Mononuclear cell (primary cell): ENCODE measurements around the gene CCSAP. TPM values are rescaled to one million over a fixed set of nuclear protein-coding genes. Genes with fewer than 3 reads are reported as not detected.

Source experiments
- H3K27me3 ChIP-seq: 2 replicates; pipeline ENCODE4 v1.6.0; 2011; ENCODE audit warnings: low read length, control low read depth; ENCODE audit not compliant: insufficient read depth
- H3K4me1 ChIP-seq: 2 replicates; pipeline ENCODE4 v1.5.1; 2011; ENCODE audit warnings: mild to moderate bottlenecking, low read length, control low read depth; ENCODE audit not compliant: insufficient read depth
- H3K4me3 ChIP-seq: 2 replicates; pipeline ENCODE4 v1.5.1; 2011; ENCODE audit warnings: mild to moderate bottlenecking, low read length, moderate library complexity
- H3K9me3 ChIP-seq: 2 replicates; pipeline ENCODE4 v1.5.1; 2011; ENCODE audit warnings: low read depth, mild to moderate bottlenecking, control low read depth, low read length
- total RNA-seq: library from RNA; depleted of rRNA; stranded (reverse); fragments of >200 nt; gene quantifications from one replicate; pipeline ENCODE4 v1.2.3, GENCODE V29; 2012

Gene CCSAP
- total RNA-seq, 1 donor, result 21.1 TPM

DNA sequence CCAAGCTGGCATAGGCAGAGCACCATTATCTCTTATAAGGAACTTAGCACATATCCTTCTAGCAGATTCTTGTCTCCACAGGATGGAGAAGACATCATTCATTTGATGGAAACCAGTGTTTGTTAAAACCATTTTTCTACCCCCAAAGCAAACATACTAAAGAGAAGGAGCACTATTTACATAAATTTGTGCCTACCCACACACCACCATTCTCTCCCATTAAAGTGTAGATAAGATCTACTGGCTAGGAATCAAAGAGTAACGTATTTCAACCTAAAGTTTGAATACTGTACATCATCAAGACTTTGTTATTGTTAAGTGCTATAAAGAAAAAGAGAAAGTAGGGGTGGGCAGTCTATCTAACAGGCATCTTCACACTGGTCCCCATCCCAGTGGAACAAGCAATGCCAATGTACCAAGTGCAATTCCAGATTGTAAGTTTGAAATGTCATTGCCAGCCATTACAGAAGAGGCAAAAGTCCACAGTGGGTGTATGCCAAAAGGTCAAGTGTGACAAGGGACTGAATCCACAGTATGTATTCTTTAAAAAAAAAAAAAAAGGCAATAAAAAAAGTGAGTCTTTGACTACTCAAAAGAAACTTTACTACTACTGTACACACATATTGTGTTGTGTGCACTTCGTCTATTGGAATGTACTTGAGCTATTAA is 18.8 kb downstream of the CCSAP start:
- peaks cover 5% of the 10 kb centered on the region for H3K4me1 ChIP-seq
- H3K4me3 ChIP-seq, result no peak overlapping the region
- no peaks in the 10 kb centered on the region for H3K9me3 ChIP-seq
- H3K27me3 ChIP-seq, result no peaks in the 10 kb centered on the region

DNA sequence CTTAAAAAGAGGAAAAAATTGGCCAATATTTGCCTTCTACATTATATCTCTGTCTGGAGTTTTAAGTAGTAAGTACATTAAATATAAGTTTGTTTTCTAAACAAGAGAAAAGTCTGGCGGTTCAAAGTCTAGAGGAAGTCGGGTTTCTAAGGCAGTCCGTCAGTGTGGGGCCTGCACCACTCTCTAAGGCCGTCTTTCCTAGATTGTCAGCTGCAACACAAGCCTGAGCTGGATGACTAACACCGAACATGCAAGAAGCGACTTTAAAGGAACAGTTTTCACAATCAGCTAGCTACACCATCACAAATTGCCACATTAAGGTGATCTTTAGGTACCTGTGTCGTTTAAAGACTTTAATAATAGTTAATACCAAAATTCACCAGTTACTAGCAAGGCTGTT is 19.6 kb downstream of the CCSAP start:
- H3K4me1 ChIP-seq, result peaks cover 5% of the 10 kb centered on the region
- no peaks in the 10 kb centered on the region for H3K27me3 ChIP-seq
- H3K9me3 ChIP-seq, result no peaks in the 10 kb centered on the region
- no peak overlapping the region for H3K4me3 ChIP-seq

DNA sequence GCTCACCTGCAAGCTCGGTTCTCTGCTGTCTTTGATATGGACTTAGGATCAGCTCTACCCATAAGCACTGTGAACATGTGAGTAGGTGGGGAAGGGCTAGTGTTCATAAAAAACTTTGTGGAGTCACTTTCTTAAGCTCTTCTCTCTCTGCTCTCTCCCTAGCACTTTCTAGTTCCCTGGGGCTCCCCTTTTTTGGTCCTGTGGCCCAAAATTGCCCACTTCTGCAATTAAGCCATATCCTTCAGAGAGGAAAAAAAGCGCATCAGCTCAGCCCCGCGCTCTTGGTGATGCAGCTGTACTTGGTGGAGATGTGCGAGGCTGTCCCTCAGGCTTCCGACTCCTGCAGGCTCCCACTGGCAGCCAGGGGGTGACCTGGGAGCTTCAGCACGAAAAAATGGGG is 23.4 kb downstream of the CCSAP start:
- Histone ChIP-seq H3K27me3 (no peaks in the 10 kb centered on the region), H3K9me3 (no peaks in the 10 kb centered on the region), H3K4me3 (no peak overlapping the region), H3K4me1 (no peaks in the 10 kb centered on the region)

DNA sequence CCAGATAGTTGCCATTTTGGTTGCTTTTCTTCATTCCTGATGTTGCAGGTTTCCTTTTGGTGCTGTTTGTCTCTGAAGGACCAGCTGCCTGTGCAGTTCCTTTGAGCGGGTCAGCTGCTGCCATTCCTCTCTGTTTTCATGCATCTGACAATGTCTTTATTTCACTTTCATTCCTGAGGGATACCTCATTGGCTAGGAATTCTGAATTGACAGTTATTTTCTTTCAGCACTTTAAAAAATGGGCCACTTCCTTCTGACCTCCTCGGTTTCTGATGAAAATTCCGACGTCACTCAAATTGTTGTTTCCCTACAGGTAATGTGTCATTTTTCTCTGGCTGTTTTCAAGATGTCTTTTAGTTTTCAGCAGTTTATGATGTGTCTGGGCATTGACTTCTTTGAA is 24.8 kb downstream of the CCSAP start:
- H3K9me3 ChIP-seq, result no peaks in the 10 kb centered on the region
- no peaks in the 10 kb centered on the region for H3K4me1 ChIP-seq
- H3K4me3 ChIP-seq, result no peak overlapping the region
- H3K27me3 ChIP-seq, result no peaks in the 10 kb centered on the region

DNA sequence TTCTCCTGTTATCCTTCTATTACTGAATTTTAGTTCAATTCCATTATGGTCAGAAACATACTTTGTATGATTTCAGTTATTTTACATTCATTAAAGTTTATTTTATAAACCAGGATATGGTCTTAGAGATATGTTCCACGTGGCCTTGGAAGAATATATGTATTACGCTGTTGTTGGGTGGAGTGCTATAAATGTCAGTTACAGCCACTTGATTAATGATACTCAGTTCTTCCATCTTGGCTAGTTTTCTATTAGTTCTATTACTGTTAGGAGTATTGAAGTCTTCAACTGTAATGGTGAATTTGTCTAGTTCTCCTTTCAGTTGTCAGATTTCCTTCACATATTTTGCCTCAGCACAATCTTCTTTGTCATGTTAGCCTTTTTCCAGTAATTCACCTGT is 26.7 kb downstream of the CCSAP start:
- Histone ChIP-seq H3K4me3 (no peak overlapping the region), H3K27me3 (no peaks in the 10 kb centered on the region), H3K4me1 (no peaks in the 10 kb centered on the region), H3K9me3 (no peaks in the 10 kb centered on the region)

DNA sequence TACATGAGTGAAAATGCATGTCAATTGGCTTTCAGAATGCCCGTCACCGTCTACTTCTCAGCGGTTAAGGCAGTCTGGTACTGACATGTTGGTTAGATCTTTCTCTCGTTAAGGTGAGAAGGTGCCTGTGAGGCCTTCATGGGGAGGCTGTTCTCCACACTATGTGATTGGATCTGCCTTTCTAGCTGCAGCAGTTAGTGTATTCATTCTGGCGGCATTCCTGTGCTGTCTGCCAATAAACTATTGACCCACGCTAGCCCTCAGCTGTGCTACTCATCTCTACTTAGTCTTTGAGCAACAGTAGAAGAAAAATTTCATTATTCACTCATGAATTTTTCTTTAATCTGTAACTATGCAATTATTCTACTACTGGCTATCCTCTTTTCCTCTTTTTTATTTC is 32.0 kb downstream of the CCSAP start:
- Histone ChIP-seq H3K4me3 (no peak overlapping the region), H3K9me3 (no peaks in the 10 kb centered on the region), H3K27me3 (no peaks in the 10 kb centered on the region), H3K4me1 (no peaks in the 10 kb centered on the region)

DNA sequence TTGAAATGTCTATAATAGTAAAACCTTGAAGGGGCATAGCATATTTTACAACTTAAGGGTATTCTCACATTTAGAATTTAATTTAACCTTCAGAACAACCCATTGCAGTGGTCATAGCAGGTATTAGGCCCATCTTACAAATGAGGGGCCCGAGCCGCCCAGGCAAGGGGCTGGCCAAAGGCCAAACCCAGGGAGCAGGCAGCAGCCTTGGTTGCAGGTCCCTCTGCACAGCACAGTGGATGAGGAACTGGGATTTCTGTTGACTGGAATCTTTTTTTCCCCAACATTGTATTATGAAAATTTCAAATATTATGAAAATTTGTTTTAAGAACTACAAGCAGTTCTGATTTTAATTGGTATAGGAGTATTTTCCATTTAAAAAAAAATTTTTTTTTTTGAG is 33.2 kb downstream of the CCSAP start:
- H3K9me3 ChIP-seq, result no peaks in the 10 kb centered on the region
- no peak overlapping the region for H3K4me3 ChIP-seq
- H3K4me1 ChIP-seq, result no peaks in the 10 kb centered on the region
- H3K27me3 ChIP-seq, result no peaks in the 10 kb centered on the region

DNA sequence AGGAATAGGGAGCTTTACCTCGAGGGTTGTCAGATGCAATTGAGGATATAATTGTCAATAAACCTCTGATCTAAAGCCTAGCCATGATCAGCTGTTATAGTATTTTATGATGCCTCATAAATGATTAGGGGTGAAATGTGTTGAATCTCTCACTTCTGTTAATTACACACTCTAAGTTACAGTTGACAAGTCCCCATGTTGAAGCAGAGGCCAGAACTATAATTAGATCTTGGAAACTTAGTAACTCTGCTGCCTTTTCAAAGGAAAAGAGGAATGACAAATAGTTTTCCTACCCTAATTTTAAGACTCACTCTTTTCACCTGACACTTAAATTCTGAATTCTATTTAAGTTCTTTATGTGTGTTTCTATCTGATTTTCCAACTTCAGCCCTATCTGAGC is 33.8 kb downstream of the CCSAP start:
- no peaks in the 10 kb centered on the region for H3K4me1 ChIP-seq
- no peaks in the 10 kb centered on the region for H3K9me3 ChIP-seq
- H3K27me3 ChIP-seq, result no peaks in the 10 kb centered on the region
- H3K4me3 ChIP-seq, result no peak overlapping the region

DNA sequence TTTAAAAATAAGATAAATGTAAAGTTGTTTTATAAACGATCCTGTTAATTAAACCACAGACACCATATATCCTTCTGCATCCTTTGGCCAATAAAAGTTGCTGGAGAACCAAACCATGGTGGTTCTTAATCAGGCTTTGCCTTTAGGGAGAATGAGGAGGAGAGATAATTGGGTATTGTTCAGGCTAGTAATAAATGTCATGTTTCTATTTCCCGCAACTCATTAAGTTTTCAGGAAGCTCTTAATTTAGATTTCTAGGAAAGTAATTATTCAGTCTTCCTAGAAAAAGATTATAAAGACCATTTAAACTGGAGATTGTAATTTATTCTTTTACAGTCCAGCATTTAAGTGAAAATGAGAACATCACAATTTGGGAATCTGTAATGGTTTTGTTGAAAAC is 37.5 kb downstream of the CCSAP start:
- Histone ChIP-seq H3K27me3 (no peaks in the 10 kb centered on the region), H3K4me1 (no peaks in the 10 kb centered on the region), H3K9me3 (no peaks in the 10 kb centered on the region), H3K4me3 (no peak overlapping the region)

DNA sequence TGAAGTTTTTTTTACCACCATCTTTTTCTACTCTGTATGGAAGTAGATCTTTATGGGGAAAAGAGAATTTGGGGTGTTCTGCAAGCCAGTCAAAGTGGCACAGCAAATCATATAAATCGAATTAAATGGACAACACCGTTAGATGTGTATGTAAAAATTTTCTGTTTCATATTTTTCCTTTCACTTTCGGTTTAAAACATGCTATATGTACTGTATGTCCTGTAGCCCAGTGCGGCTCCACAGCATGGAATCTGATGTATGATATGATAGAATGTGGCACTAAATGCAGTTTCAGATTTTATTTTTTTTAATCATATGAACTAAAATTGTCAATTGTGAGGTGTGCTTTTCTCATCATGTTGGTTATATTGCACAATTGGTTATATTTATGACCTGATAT is 39.0 kb downstream of the CCSAP start:
- H3K4me1 ChIP-seq, result no peaks in the 10 kb centered on the region
- no peaks in the 10 kb centered on the region for H3K9me3 ChIP-seq
- no peaks in the 10 kb centered on the region for H3K27me3 ChIP-seq
- H3K4me3 ChIP-seq, result no peak overlapping the region

DNA sequence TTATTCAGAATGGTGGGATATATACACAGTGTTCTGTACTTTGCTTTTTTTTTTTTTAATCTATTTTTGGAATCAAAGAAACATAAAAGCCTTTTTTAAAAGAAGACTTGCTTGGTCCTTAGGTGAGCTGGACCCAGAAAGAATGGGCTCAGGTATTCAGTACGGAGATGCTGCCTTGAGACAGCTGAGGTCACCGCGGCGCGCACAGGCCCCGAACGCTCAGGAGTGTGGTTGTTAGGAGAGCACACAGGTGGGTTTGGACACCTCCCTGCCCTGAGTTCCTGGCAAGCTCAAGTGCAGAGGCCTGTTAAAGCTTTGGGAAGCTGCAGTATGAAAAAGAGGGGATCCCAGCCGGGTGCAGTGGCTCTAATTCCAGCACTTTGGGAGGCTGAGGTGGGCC is 40.1 kb downstream of the CCSAP start:
- H3K4me1 ChIP-seq, result no peaks in the 10 kb centered on the region

DNA sequence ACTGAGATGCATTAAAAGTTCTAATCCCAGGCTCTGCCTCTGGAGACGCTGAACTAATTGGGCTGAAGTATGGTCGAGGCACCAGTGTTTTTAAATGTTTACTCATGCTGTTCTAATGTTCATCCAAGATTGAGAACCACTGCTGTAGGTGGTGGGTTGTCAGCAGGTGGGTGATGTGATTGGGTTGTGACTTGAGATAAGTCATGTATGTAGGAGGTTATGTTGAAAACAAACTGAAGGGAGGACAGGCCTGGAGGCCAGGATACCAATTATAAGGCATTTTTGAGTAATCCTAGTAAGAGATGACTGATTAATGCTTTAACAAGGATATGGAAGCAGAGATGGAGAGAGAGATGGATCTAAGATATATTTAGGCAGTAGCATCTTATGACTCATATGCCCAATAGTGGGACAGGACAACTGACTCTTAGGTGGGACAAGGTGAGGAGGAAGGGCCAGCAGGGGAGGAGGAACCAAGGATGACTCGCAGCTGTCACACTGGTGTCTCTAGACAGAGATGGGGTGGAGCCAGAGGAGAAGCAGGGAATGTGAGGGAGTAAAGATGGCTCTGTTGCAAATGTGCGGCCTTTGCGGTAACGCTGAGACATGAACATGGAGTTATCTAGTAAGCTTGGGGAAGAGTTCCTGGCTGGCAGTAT is 42.6 kb downstream of the CCSAP start:
- Histone ChIP-seq H3K4me3 (no peak overlapping the region), H3K4me1 (no peaks in the 10 kb centered on the region), H3K27me3 (no peaks in the 10 kb centered on the region), H3K9me3 (no peaks in the 10 kb centered on the region)

More for the DNA sequence above, 40.1 kb downstream of the CCSAP start:
- Histone ChIP-seq H3K9me3 (no peaks in the 10 kb centered on the region), H3K4me3 (no peak overlapping the region), H3K27me3 (no peaks in the 10 kb centered on the region)

DNA sequence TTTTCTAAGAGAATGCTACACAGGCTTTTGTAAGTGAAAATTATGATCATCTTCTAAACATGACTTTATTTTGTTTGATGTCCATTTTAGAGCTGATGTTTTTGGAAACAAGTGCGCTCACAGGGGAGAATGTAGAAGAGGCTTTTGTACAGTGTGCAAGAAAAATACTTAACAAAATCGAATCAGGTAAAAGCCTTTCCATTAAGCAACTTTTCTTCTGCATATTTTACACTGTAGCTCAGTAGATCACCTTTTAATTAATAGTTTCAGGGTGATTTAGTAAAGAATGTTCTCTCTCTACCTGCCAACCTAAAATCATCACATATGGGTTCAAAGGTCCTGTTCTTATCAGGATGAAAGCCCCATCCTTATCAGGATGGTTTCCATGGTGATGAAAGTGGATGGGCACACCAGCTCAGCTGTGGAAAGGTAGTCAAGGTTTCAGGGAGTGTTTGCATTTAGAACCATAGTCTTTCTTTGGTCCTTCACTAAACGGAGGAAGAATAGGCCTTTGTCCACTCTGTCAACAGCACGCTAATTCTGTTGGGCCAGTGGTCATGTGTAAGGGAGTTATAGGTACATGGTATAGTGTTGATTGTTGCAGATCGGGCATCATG is 43.9 kb downstream of the CCSAP start:
- no peak overlapping the region for H3K4me3 ChIP-seq
- H3K27me3 ChIP-seq, result no peaks in the 10 kb centered on the region
- no peaks in the 10 kb centered on the region for H3K9me3 ChIP-seq
- H3K4me1 ChIP-seq, result no peaks in the 10 kb centered on the region

DNA sequence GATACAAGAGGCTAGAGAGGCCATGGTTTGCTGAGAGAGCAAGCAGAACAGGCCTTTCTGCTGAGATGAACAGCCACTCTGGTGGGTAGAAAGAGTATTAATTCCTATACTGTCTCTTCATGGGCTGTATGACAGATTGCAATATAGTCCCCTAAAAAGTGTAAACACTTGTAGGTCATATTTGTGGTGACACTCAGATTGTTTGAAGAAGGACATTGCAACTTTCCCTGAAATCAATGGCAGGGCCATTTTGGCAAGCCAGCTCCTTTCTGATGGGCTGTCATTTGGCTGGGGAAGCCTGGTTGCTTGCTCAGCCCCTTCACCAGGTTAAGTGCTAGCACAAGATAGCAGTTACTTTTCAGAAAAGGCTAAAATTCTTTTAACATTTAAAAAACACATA is 44.4 kb downstream of the CCSAP start:
- Histone ChIP-seq H3K4me1 (no peaks in the 10 kb centered on the region), H3K27me3 (no peaks in the 10 kb centered on the region), H3K4me3 (no peak overlapping the region), H3K9me3 (no peaks in the 10 kb centered on the region)

DNA sequence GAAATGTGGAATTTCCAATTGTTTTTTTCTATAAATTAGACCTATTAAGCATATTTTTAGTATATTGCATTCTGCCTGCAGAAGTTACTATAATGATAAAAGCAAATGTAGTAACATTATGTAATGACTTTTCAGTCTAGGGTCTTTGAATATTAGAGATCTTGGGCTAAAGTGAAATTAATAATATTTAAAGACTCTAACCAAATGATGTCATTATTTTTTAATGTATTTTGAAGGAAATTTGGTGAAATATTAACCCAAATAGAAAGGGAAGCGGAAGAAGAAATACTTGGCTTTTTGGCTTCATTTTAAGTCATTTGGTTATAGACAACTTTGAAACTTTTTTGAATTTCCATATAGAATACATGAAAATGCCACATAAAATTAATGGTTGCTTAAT is 45.1 kb downstream of the CCSAP start:
- Histone ChIP-seq H3K4me1 (no peaks in the 10 kb centered on the region), H3K4me3 (no peak overlapping the region), H3K9me3 (no peaks in the 10 kb centered on the region), H3K27me3 (no peaks in the 10 kb centered on the region)

DNA sequence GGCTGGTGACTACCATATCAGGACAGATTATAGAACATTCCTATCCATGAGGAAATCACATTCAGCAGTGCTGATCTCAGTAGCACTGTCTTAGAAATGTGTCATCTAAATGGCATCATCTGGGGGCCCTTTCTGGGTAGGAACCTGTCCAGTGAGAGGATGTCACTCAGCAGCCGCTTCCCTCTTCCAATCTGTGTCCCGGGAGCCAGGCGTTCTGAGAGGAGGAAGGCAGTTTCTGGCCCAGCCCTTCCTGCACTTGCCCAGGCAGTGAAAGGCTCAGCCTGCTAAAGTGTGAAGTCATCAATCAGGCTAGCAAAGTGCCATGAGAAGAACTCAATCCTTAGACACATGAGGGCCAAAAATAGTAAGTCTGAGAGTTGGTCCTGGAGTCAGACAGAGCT is 46.3 kb downstream of the CCSAP start:
- Histone ChIP-seq H3K4me3 (no peak overlapping the region), H3K9me3 (no peaks in the 10 kb centered on the region), H3K27me3 (no peaks in the 10 kb centered on the region), H3K4me1 (no peaks in the 10 kb centered on the region)
